Activated CD4-positive, alpha-beta T cell treated with anti-CD3 and anti-CD28 coated beads for 1 hour (primary cell): ENCODE results near the gene SLC50A1.
"Not testable (repeated sequence)": the region's sequence is repeated elsewhere in the genome, so short reads cannot be mapped to it uniquely, and the experiment has no call there.

Experiments used
- DNase-seq: peaks from one replicate; pipeline ENCODE4 v3.0.0-alpha.2; 2020

Gene SLC50A1

DNA sequence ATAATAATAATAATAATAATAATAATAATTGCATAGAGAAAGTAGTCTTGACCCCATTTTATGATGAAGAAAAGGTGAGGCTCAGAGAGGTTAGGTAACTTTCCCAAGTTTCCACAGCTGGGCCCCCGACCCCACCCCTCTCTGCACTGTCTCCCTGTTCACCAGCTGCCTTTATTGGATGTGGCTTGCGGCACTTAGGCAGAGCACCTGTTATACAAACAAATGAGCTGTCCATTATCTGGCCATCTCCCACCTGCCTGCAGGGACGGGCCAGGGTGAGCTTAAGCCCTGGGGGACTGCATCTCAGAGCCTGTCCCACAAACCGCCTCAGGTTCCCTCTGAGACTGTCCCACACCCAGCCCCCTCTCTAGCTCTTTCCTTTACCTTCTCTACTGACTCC lies 18.0 kb upstream of the SLC50A1 start:
- no peak for DNase-seq

DNA sequence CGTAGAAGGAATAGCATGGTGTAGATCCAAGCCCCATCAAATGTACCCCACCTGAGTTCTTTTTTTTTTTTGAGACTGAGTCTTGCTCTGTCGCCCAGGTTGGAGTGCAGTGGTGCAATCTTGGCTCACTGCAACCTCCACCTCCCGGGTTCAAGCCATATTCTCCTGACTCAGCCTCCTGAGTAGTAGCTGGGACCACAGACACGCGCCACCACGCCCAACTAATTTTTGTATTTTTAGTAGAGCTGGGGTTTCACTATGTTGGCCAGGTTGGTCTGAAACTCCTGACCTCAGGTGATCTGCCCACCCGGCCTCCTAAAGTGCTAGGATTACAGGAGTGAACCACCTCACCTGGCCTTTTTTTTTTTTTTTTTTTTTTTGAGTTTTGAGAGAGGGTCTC lies 17.6 kb upstream of the SLC50A1 start:
- not testable (repeated sequence) for DNase-seq

- DNase-seq: no peak
Measured at GRCh38 chr1:155120253-155120652, 15.4 kb upstream of the SLC50A1 start.

DNA sequence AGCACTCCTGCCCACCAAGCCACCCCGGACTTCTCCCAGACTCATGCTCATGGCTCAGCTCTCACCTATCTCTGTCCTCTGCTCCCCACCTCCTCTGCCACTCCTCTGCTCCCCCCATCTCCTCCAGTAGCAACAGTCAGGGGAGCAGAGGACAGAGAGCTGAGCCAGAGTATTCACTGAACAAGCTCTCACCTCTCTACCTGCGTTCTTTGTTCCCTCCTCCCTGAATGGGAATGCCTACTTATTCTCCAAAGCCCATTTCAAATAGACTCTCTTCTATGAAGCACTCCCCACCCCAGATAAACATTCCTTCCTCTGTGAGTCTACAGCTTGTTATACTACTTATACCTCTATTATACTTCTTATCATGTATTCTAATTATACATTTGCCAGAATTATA lies 14.4 kb upstream of the SLC50A1 start:
- no peak for DNase-seq

DNA sequence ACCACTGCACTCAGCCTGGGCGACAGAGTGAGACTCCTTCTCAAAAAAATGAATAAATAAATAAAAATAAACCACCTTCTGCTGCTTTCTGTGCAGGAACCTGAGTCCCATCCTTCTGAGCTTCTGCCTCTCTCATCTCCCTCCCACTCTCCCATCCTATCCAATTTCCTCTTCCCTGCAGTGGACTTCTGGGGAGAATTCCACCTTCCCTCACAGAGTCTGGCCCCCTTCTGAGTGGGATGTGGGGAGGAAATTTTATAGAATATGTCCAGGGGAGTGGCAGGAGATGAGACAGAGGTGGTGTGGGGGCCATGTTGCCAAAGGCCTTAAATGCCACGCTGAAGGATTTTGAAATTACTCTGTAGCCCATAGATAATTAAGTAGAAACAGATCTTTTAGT lies 13.3 kb upstream of the SLC50A1 start:
- DNase-seq: no peak

GRCh38 chr1:155123801-155124200 lies 11.9 kb upstream of the SLC50A1 start:
- no peak for DNase-seq

- DNase-seq: no peak
Measured at GRCh38 chr1:155124503-155125463, 10.9 kb upstream of the SLC50A1 start.

DNA sequence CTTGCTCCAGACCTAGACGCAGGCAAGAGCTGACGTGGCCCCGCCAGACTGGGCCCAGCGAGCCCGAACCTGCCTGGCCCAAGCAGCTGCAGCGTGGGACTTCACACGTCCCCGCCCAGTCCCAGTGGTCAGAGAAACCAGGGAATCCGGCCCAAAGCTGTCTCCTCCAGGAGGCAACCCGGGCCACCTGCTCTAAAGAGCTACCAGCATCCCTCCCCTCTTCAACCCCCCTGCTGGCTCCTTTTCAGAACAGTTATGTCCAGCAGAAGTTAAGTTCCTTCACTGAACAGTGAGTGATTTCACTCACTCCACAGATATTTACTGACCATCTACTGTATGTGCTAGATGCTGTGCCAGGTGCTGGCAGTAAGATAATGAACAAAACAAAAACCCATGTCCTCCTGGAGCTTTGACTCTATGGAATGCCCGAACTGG lies 10.1 kb upstream of the SLC50A1 start:
- no peak for DNase-seq

GRCh38 chr1:155125946-155126555 lies 9.6 kb upstream of the SLC50A1 start:
- DNase-seq: no peak

DNA sequence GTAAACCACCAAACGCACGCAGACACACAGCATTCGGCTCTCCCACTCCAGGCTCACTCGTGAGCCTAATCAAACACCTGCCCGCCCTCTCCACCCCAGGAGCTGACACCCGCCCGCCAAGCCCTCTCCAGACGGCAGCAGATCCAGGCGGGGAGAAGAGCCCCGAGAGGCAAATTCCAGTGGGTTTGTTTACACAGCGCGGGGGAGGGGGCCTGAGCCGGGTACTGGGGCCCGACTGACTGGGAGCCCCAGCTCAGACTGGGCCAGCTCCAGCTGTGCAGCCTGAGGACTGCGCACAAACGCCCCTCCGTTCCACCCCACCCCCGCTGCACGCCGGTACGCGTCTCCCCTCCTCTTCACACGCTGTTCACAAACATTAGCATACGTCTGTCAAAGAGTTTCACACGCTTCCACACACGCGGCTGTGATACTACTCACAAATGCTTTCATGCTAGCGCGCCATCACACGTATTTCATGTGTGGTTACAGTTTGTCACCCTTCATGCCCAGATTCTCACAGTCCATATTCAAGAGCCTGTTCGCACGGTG lies 9.0 kb upstream of the SLC50A1 start:
- no peak for DNase-seq

GRCh38 chr1:155127105-155127966 lies 8.3 kb upstream of the SLC50A1 start, which contains the start of gene EFNA1:
EFNA1 (plus strand) TSS chr1:155127876; CDS start chr1:155127978, 102 bp downstream.
- no peak for DNase-seq

DNA sequence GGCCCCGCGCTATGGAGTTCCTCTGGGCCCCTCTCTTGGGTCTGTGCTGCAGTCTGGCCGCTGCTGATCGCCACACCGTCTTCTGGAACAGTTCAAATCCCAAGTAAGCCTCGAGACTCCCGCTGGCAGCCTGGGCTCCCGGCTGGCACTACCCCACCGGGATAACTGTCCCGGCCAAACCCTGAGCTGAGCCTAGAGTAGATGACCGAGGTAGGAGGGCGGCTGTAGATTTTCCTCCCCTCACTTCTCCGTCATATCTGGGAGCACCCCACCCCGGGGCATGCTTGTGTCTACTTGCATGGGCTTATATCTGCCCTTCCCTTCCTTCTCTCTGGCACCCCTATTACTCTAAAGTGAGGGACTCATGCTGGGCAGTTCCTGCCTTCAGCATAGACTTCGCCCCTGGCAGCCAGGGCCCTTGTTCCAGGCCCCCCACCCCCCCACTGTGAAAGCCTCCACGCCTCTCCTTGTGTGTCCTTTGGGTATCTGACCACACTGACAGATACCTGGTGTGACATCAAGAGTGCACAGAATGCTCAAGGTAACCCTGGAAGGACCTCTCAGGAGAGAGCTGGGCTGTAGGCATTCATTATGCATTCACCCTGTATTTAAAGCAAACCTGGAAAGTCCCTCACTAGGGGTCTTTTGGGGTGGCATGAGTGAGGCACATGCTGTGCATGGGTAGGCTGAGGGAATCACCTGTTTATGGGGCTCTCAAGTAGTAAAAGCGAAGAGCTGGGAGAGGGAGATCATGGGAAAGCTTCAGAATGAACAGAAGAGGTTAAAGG lies 7.5 kb upstream of the SLC50A1 start:
- no peak for DNase-seq

DNA sequence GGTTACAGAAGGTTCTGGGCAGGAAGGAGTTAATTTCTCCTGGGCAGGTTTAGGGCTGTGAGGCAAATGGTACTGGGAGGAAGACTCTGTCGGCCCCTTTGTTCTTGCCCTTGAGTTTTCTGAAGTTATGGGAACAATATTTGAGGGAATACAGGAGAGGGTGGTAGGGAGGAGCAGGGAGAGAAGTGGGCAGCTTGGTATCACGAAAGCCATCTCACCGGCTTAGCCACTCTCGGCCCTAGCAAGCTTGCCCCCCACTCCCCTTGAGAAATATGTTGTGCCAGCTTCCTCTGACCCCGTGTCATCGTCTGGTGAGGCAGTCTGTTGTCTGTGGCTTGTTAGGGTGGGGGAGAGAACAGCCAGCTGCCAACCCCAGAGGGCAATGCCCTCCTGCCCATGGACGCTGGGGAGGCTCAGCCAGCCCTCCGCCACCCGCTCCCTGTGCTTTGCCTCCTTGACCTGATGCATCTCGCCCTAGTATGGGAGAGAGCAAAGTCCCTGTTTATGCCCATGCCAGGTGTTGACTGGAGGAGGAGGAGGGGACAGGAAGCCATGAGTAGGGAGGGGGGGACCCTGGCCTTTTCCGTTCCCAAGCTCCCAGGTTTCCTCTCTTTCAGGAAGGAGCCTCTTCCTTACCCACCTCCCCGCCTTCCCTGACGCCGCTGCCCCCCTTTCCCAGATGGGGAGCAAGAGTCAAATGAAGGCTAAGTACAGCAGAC lies 6.7 kb upstream of the SLC50A1 start:
- no peak for DNase-seq

- DNase-seq: no peak
Measured at GRCh38 chr1:155130272-155131006, 5.2 kb upstream of the SLC50A1 start.

- DNase-seq: no peak
Measured at GRCh38 chr1:155131285-155131684, 4.4 kb upstream of the SLC50A1 start.

GRCh38 chr1:155131856-155132255 lies 3.8 kb upstream of the SLC50A1 start:
- no peak for DNase-seq

- no peak for DNase-seq
Measured at GRCh38 chr1:155133799-155134281, 1.8 kb upstream of the SLC50A1 start.

DNA sequence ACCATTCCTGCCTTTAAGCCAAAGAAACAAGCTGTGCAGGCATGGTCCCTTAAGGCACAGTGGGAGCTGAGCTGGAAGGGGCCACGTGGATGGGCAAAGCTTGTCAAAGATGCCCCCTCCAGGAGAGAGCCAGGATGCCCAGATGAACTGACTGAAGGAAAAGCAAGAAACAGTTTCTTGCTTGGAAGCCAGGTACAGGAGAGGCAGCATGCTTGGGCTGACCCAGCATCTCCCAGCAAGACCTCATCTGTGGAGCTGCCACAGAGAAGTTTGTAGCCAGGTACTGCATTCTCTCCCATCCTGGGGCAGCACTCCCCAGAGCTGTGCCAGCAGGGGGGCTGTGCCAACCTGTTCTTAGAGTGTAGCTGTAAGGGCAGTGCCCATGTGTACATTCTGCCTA lies 1.3 kb upstream of the SLC50A1 start:
- DNase-seq: no peak

DNA sequence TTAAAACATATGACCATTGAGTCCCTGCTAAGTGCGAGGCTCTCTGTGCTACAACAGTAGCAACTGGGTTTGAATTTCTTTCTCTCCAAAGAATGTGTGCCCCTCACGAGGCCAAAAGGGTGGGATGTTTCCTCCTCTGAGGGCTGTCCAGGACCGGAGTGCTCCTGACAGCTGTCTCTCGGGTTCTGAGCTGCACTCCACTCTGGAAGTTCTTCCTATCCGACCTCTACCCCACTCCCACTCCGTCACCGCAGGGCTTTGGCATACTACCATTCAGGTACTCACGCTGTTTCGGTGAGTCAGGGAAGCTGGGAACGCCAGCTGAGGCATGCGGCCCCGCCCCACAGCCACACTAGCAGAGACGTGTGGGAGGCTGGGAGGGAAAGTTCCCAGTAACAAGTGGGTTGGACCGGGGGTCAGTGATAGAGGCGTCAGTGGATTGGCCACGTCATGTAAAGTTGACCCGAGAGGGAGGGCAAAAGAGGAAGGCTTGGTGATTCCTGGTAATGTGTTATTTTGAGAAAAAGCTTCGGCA lies 705 bp upstream of the SLC50A1 start:
- DNase-seq: no peak

DNA sequence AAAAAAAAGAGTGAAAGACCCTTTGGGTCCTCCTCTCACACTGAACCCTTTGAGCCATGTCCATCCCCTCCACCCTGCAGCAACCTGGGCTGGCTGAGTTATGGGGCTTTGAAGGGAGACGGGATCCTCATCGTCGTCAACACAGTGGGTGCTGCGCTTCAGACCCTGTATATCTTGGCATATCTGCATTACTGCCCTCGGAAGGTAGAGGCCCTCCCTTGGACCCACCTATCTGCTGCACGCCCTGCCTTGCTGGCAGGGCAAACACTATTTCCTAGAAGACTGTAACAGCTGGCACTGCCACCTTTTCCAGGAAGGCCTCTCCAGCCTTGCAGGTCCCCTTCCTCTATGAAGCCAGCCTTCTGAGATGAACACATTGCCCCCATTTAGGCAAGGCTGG lies 1.1 kb downstream of the SLC50A1 start:
- no peak for DNase-seq
